ENCODE data around the gene OPHN1.

DNA sequence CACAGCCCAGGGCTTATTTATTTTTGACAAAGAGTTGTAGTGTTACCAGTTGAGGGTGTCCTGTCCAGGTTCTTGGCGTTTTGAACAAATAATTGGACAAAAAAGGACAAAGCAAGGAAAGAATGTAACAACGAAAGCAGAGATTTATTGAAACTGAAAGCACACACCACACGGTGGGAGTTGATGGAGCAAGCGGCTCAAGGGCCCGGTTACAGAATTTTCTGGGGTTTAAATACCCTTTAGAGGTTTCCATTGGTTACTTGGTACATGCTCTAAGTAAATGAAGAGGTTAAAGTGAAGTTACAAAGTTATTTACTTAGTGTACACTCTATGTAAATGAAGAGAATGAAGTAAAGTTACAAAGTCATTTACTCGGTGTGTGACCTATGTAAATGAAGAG is 27.8 kb upstream of the OPHN1 start:
- TF ChIP-seq, protein P1, sequence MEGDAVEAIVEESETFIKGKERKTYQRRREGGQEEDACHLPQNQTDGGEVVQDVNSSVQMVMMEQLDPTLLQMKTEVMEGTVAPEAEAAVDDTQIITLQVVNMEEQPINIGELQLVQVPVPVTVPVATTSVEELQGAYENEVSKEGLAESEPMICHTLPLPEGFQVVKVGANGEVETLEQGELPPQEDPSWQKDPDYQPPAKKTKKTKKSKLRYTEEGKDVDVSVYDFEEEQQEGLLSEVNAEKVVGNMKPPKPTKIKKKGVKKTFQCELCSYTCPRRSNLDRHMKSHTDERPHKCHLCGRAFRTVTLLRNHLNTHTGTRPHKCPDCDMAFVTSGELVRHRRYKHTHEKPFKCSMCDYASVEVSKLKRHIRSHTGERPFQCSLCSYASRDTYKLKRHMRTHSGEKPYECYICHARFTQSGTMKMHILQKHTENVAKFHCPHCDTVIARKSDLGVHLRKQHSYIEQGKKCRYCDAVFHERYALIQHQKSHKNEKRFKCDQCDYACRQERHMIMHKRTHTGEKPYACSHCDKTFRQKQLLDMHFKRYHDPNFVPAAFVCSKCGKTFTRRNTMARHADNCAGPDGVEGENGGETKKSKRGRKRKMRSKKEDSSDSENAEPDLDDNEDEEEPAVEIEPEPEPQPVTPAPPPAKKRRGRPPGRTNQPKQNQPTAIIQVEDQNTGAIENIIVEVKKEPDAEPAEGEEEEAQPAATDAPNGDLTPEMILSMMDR (IDR thresholded peaks at IDR 0.05) = no peak
- TF ChIP-seq POLR2A (IDR thresholded peaks at IDR 0.05) = no peak
